HG03460 (cell line): ENCODE results near the gene PTGES.
"Not testable (repeated sequence)": the region's sequence is repeated elsewhere in the genome, so short reads cannot be mapped to it uniquely, and the experiment has no call there.

Experiments
- ATAC-seq: cut with Tn5 transposase; IDR thresholded peaks from one replicate; pipeline ENCODE4 v1.9.1; 2021; ENCODE audit not compliant: unreplicated experiment

Gene PTGES, protein sequence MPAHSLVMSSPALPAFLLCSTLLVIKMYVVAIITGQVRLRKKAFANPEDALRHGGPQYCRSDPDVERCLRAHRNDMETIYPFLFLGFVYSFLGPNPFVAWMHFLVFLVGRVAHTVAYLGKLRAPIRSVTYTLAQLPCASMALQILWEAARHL

DNA sequence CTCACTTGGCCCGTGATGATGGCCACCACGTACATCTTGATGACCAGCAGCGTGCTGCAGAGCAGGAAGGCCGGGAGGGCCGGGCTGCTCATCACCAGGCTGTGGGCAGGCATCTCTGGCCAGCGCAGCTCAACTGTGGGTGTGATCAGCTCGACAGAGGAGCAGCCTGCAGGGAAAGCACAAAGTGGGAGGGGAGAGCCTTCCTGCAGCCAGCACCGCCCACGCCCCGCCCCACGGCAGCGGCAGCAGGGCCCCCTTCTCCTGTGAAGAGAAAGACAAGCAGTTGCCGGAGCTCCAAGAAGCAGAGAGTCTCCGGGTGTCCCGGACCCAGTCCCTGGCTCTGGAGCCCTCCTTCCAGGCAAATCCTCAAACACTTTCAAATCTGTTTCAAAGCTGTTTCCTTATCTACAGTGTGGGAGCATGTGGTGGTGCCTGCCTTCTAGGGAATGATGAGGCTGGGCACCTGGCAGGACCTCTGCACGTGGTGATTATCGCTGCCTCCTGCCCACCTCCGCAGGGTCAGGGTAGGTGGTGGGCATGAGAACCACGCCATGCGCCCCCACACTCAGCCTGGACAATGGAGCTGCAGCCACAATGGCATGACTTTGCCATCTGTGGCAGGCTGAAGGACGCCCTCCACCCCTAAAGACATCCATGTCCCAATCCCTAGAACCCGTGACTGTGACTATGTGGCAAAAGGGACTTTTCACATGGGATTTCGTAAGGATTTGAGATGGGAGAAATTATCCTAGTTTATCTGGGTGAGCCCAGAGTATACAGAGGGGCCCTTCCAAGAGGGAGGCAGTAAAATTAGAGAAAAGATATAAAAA, at the start of gene PTGES:
PTGES (minus strand) TSS at position 143 of the 830 bp plus-strand sequence; CDS start at position 113, 30 bp downstream.
- no peak for ATAC-seq

DNA sequence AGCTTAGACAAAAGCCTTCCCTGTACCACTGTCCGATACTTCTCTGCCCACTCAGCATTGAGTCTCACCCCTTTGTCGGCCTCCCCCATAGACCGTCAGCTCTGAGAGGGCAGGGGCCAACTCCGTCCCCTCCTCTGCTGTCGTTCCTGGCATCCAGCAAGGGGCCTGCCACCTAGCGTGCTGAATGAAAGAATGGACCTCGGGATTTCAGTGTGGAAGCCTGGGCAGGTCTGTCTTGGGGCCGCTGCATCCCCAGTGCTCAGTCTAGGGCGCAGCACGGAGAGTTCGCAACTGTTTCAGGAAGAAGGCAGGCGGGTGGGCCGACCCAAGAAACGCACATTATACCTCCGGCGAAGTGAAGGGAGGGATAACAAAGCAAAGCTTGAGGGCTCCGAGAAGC, 48.7 kb upstream of the PTGES start:
- no peak for ATAC-seq

DNA sequence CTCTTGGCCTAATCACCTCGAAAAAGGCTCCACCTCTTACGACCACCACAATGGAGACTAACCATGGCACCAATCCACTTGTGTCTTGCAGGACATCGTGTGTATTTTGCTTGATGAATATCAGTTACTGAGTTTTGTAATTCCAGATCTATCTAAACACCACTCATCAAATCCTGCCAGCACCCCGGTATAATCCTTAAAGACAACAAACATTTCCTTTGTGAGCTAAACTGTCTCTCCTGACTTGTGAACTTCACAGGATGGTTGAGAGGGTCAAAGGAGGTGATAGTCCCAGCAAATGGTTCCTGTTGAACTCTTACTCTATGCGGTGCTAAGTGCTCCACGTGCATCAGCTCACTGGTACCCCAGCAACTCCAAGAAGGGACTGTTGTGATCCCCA, 46.1 kb upstream of the PTGES start:
- ATAC-seq, result no peak

DNA sequence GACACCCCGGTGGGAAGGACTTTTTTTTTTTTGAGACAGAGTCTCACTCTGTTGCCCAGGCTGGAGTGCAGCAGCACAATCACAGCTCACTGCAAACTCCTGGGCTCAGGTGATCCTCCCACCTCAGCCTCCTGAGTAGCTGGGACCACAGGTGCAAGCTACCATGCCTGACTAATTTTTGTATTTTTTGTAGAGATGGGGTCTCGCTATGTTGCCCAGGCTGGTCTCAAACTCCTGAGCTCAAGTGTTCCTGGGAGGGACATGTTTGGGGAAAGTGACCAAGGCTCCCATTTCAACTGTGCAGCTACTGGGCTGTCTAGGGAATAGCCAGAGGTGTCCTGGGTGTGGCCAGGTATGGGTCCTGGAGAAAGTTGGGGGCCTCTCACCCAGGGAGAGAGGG, 43.2 kb upstream of the PTGES start:
- not testable (repeated sequence) for ATAC-seq

DNA sequence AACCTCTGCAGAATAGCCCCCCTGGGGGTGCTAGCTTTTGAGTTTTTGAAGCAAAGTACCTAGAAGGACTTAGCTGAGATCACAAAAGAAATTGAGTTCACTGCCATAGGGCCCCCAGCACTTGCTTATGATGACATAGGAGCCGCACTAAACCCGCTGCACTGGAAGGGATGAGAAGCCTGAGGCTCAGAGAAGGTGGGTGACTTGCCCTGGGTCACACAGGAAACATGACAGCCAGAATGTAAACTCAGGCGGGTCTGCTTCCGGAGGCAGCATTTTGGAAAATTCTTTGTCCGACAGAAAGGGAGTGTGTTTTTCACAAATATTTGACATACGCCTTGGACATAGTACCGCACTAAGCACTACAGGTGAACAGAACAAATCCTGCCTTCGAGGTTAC, 41.7 kb upstream of the PTGES start:
- no peak for ATAC-seq

DNA sequence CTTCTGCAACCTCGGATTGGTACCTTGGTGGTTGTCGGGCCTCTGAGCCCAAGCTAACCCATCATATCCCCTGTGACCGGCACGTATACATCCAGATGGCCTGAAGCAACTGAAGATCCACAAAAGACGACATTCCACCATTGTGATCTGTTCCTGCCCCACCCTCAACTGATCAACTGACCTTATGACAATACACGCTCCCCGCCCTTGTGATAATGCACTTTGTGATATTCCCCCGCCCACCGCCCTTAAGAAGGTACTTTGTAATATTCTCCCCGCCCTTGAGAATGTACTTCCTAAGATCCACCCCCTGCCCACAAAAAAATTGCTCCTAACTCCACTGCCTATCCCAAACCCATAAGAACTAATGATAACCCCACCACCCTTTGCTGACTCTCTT, 33.6 kb upstream of the PTGES start:
- no peak for ATAC-seq

DNA sequence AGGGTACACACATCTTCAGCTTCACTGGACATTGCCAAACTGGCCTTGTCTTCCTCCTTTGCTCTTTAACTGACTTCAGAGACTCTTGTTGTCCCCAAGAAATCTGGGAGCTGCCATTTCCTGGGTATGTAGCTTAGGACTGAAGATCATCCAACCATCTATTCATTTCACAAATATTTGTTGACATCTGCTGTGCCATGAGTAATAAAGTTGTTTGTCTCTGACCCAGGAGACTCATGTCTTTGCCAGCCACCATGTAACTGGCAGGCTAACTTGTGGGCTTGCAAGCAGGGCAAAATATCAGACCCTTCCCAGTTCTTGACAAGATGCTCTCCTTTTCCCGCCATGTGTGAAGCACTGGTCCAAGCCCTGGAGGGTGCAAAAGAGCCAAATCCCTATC, 33.0 kb upstream of the PTGES start:
- ATAC-seq, result no peak

DNA sequence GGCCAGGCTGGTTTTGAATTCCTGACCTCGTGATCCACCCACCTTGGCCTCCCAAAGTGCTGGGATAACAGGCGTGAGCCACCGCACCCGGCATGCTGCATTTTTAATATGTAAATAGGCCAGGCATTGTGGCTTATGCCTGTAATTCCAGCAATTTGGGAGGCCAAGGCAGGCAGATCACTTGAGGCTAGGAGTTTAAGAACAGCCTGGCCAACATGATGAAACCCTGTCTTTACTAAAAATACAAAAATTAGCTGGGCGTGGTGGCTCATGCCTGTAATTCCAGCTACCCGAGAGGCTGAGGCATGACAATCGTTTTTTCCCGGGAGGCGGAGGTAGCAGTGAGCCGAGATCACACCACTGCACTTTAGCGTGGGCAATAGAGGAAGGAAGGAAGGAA, 32.1 kb upstream of the PTGES start:
- ATAC-seq, result not testable (repeated sequence)

DNA sequence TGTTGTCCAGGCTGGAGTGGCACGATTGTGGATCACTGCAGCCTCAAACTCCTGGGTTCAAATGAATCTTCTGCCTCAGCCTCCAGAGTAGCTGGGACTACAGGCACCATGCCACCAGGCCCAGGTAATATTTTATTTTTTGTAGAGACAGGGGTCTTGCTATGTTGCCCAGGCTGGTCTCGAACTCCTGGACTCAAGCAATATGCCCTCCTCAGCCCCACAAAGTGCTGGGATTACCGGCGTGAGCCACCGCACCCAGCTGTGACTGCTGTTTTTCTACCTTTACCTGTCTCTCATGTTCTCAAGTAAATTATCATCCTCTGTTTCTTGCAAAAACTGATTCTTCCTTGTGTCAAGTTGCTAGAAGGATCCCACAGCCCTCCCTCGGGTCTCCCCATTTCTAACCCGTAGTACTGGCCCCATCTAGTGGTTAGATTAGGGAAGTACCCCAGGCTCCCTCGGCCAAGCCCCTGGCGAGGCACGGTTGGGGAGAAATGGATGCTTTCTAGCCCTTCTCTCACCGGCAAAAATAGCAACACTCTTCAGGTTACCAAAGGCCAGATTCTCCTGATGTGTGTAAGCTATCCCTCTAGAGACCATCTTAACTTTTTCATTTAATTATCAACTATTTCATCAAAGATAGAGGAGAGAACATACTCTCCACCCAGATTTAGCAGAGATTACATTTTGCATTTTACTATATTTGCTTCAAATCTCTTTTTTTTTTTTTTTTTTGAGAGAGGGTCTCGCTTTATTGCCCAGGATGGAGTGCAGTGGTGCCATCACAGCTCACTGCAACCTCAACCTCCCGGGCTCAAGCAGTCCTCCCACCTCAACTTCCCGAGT, 30.9 kb upstream of the PTGES start:
- no peak for ATAC-seq

DNA sequence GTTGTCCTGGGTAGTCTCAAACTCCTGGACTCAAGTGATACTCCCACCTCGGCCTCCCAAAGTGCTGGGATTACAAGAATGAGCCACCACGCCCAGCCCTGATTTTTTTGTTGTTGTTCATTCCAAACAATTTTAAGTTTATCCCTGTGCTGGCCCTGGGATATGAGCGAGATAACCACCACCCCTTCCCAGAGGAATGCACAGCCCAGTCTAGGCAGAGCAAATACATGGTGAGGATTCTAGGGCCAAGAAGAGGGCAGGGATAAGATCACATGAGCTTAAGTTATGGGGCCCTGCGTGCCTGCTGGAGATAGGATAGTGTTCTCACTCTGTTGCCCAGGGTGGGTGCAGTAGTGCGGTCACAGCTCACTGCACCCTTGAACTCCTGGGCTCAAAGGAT, 29.1 kb upstream of the PTGES start:
- ATAC-seq, result no peak

DNA sequence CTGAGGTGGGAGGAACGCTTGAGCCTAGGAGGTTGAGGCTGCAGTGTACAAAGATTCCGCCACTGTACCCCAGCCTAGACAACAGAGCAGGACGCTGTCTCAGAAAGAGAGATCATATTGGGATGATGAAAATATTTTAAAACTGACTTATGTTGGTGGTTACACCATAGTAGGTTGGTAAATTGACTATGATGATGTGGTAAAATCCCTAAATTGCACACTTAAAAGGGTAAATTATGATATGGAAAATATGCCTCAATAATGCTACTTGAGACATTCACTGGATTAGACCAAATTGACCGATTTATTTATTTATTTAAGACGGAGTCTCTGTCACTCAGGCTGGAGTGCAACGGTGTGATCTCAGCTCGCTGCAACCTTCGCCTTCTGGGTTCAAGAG, 28.3 kb upstream of the PTGES start:
- no peak for ATAC-seq

DNA sequence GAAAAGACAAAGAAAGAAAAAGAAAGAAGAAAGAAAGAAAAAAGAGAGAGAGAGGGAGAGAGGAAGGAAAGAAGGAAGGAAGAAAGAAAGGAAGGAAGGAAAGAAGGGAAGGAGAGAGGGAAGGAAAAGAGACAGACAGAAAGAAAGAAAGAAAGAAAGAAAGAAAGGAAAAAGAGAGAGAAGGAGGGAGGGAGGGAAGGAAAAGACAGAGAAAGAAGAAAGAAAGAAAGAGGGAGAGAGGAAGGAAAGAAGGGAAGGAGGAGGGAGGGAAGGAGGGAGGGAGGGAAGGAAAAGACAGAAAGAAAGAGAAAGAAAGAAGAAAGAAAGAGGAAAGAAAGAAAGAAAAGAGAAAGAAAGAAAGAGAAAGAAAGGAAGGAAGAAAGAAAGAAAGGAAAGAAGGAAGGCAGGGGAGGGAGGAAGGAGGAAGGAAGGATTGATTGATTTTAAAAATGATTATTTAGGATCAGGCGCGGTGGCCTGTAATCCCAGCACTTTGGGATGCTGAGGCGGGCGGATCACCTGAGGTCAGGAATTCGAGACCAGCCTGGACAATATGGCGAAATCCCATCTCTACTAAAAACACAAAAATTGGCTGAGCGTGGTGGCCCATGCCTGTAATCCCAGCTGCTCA, 26.8 kb upstream of the PTGES start:
- ATAC-seq, result no peak

DNA sequence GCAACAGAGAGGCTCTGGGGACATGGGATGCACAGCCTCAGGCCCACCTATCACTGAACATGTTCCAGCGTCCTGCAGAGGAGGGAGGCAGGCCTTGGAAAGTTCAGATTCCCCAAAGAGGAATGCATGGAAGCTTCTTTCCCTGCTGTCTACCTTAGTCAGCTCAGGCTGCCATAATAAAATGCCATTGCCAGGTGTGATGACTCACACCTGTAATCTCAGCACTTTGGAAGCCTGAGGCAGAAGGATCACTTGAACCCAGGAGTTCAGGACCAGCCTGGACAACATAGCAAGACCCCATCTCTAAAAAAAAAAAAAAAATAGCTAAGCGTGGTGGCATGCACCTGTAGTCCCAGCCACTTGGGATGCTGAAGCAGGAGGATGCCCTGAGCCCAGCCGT, 25.6 kb upstream of the PTGES start:
- no peak for ATAC-seq

DNA sequence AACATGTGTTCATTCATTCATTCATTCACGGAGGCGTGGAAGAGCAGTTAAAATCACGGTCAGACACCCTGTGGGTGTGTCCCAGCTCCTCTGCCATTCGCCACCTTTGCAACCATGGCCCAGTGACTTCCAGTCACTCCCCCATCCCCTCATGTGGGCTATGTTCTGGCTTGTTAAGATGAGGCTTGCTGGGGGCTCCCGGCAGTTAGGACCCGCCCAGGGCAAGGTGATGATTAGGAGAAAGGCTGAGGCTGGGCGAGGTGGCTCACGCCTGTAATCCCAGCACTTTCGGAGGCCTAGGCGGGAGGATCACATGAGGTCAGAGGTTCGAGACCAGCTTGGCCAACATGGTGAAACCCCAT, 24.9 kb upstream of the PTGES start:
- no peak for ATAC-seq

DNA sequence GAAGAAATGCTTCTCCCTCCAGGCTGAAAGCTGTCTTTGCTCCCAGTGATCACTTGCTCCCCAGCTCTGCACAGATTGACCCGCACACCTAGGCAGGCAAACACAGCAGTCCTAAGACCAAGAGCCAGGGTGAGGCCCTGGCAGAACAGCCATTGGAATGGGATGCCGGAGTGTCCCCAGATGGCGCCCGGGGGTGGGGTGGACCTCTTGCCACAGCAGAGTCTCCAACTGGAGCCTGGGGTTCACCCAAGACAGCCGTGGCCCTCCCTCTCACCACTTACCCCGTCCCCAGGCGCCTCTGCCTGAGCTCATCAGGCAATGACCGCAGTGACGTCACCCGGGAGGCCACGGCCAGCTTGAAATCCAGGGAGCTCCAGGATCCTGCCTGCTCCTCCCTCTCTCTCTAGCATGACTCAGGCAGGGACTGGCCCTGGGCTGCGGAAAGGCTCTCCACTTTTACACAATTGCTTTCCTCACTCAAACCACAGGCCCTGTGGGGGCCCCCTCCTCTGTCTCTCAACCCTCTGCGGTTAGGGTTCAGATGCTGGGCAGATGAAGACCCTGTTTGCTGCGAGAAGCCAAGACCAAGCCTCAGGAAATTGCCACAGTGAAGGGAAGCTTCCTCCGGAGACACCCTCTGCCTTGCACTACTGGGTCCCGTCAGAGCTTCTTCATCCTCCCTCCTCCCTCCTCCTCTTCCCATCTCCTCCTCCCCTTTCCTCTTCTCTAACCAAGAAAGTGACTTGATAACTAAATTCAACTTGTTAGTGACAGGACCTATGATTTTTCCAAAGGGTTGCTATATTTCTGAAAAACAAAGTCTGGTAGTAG, 24.3 kb upstream of the PTGES start:
- ATAC-seq, result no peak

DNA sequence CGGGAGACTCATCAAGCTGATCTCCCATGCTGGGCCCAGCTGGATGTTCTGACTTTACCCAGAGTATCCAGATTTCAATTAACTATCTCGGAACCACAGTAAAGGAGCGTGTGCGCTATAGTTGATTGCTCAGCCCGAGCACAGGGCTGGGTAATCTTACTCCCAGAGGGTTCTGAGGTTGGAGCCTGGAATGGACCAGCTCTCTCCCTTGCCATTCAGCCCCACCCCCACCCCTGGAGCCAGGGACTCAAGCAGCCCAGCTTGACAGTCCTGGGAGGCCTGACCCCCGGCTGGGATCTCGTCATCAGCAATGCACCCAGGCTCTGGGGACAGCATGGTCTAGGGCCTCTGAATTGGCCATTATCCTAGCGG, 23.7 kb upstream of the PTGES start:
- no peak for ATAC-seq

DNA sequence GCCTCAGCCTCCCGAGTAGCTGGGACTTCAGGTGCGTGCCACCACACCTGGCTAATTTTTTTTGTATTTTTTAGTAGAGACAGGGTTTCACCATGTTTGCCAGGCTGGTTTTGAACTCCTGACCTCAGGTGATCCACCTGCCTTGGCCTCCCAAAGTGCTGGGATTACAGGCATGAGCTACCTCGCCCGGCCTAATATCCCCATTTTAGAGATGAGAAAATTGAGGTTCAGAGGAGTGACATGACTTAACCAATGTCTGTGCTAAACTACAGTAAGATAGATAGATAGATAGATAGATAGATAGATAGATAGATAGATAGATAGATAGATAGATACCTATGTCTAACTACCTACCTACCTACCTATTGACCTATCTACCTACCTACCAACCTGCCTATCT, 23.3 kb upstream of the PTGES start:
- ATAC-seq, result not testable (repeated sequence)

DNA sequence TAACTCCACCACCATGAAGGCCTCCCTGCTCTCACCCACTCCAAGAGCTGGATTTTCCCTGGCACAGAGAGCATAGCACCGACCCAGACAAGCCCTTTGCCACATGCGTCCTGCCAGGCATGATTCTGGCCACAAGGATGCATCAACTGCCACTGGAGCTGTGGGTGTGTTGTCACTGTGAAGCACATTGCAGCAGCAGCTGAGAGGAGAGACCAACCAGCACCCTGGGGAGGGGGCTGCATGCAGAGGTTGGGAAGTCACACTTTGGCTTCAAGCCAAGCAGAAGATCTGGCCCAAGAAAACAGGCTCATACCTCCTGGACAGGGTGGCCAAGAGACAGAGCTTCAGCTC, 22.6 kb upstream of the PTGES start:
- ATAC-seq, result no peak

DNA sequence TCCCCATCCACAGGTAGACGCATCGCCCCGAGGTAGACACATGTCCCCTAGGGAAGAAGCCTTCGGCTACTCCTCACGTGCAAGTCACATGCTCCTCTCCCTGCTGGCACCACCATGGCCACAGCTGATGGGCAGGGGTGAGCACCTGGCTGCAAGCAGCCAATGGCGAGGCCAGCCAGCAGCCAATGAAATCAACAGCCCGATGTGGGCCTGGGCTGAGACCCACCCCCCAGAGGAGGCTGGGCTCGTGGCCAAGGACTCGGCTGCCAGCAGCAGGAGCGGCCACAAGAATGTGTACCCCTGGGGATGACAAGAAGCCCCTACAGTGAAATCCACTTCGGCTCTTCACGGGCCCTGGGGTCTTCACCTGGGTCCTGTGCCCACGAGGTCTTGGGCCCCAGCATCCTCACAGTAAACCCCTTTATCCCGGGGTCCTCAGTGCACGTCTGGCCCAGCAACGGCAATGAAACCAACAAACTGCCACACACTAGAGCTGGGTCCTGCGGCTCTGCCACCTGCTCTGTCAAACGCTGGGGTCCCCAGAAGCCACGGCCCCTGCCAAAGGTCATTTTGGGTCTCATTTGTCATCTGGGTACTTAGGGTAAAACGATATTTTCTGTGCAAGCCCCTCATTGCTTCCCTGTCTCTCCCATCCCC, 22.1 kb upstream of the PTGES start:
- no peak for ATAC-seq
